ENCODE measurements around the gene AOAH. TPM values are rescaled to one million over a fixed set of nuclear protein-coding genes. Genes with fewer than 3 reads are reported as not detected.

AOAH gene
- total RNA-seq, 1 experiment from 2014 or later, result 0.39 TPM

GRCh38 chr7:36719083-36719632 lies 5.1 kb downstream of the AOAH start:
- H4K20me1 ChIP-seq (ENCODE audit: control insufficient read depth, insufficient read depth, insufficient read length), result no peaks in the 10 kb centered on the region
- H2BK5ac ChIP-seq (ENCODE audit: insufficient read length, low read length), result no peak overlapping the region
- H4K91ac ChIP-seq (ENCODE audit: insufficient read length, low read depth, low read length), result no peak overlapping the region
- H3K27me3 ChIP-seq (ENCODE audit: insufficient read depth, low read length), result no peaks in the 10 kb centered on the region
- no CpG with 5 or more reads among the region's 3 CpGs for WGBS (ENCODE audit: extremely low coverage, insufficient read length, low lambda C conversion rate)
- H3K56ac ChIP-seq (ENCODE audit: insufficient read length, low read depth, low read length), result no peak overlapping the region
- no peak overlapping the region for H2AFZ ChIP-seq (ENCODE audit: low read length)
- Mint-ChIP-seq H3K9me3 (peaks cover 2 to 3% of the 10 kb centered on the region in 2 experiments; a peak in 3 of 5 replicates), H3K4me3 (no peak overlapping the region), H3K27me3 (ENCODE audit: low read depth) (no peaks in the 10 kb centered on the region), H3K4me1 (no peaks in the 10 kb centered on the region), H3K27ac (no peak overlapping the region), H3K36me3 (ENCODE audit: insufficient read depth in 1 of 3, low read depth in 3 of 3) (no peaks in the 10 kb centered on the region; a peak in 1 of 7 replicates)
- H3K18ac ChIP-seq (ENCODE audit: insufficient read length, low read depth, low read length), result no peak overlapping the region
- no peak overlapping the region for H4K5ac ChIP-seq (ENCODE audit: insufficient read length, low read depth, low read length)
- no peak overlapping the region for H3T11ph ChIP-seq (ENCODE audit: low read length)
- no peak overlapping the region for H3K4me2 ChIP-seq (ENCODE audit: insufficient read depth, insufficient read length, low read length)
- no peak overlapping the region for H3K9ac ChIP-seq (ENCODE audit: extremely low read depth, insufficient read length, low read length)
- no peak overlapping the region for H4K8ac ChIP-seq (replicated peaks; ENCODE audit: insufficient read length, low read depth, low read length)
- no peak overlapping the region for H2BK12ac ChIP-seq (ENCODE audit: insufficient read length, low read depth, low read length)
- no peaks in the 10 kb centered on the region for H3K23me2 ChIP-seq (ENCODE audit: insufficient read length, low read depth, low read length, poor library complexity, severe bottlenecking)
- H3K27ac ChIP-seq (ENCODE audit: insufficient read length, low read depth, low read length), result no peak overlapping the region
- H3K4ac ChIP-seq (ENCODE audit: low read depth, low read length), result no peak overlapping the region
- no peak overlapping the region for H3K23ac ChIP-seq (ENCODE audit: insufficient read length, low read depth, low read length)
- no peaks in the 10 kb centered on the region for H3K9me3 ChIP-seq (ENCODE audit: control insufficient read depth, low read depth, low read length)
- no peak overlapping the region for H2BK15ac ChIP-seq (ENCODE audit: low read depth, low read length)
- H3K4me1 ChIP-seq (ENCODE audit: insufficient read depth, low read length), result no peaks in the 10 kb centered on the region
- no peak overlapping the region for H2AK5ac ChIP-seq (ENCODE audit: insufficient read length, low read length)
- H2BK20ac ChIP-seq (ENCODE audit: low read depth, low read length, poor library complexity, severe bottlenecking), result no peak overlapping the region
- H3K14ac ChIP-seq (ENCODE audit: insufficient read depth, low read length), result no peak overlapping the region
- no peak for DNase-seq
- no peaks in the 10 kb centered on the region for H3K79me1 ChIP-seq (ENCODE audit: insufficient read depth, low read depth, low read length, poor library complexity, severe bottlenecking)
- no peak overlapping the region for H2BK120ac ChIP-seq (ENCODE audit: low read depth, low read length, poor library complexity, severe bottlenecking)
- no peaks in the 10 kb centered on the region for H3K79me2 ChIP-seq (ENCODE audit: insufficient read depth, low read length)
- TF ChIP-seq CTCF (conservative IDR thresholded peaks at IDR 0.05), result no peak

All from H9 (cell line).